ENCODE data around the gene CERS2. TPM values are rescaled to one million over a fixed set of nuclear protein-coding genes. Genes with fewer than 3 reads are reported as not detected.

CERS2 gene
- total and polyA plus RNA-seq, 2 of the 8 experiments (the other 6 are each of a cell fraction or from before 2014, with no cell fraction given): 216 to 237 TPM

- TF ChIP-seq ATF3 (IDR thresholded peaks at IDR 0.05; ENCODE audit: insufficient read depth, low read depth, low read length) (no peak), SP2 (IDR thresholded peaks at IDR 0.05; ENCODE audit: low read length) (no peak), NRF1 (IDR thresholded peaks at IDR 0.05; ENCODE audit: low read depth, low read length) (no peak)
Measured at GRCh38 chr1:150968491-150968890, 6.1 kb downstream of the CERS2 start (continued).

Measured in H1 (cell line).